HEK293T (cell line): ENCODE results near the gene SERINC3.

Source experiments
- ARNT ChIP-seq: fragments of 450-650 bp; IDR thresholded peaks from 2 replicates; pipeline ENCODE4 v1.6.1; 2017; ENCODE audit warnings: mild to moderate bottlenecking
- FOXM1 ChIP-seq: fragments of 450-650 bp; IDR thresholded peaks from 2 replicates; pipeline ENCODE4 v1.6.1; 2017; ENCODE audit warnings: mild to moderate bottlenecking, borderline replicate concordance
- L3MBTL2 ChIP-seq: fragments of 450-650 bp; conservative IDR thresholded peaks from 2 replicates; pipeline ENCODE4 v1.6.1; 2016; ENCODE audit warnings: mild to moderate bottlenecking
- PKNOX1 ChIP-seq: fragments of 450-650 bp; IDR thresholded peaks from 2 replicates; pipeline ENCODE4 v1.6.1; 2016
- SP1 ChIP-seq: fragments of 450-650 bp; IDR thresholded peaks from 2 replicates; pipeline ENCODE4 v1.6.1; 2017
- SUZ12 ChIP-seq: fragments of 450-650 bp; IDR thresholded peaks from 2 replicates; pipeline ENCODE4 v1.6.1; 2016; ENCODE audit warnings: mild to moderate bottlenecking

GRCh38 chr20:44495257-44495656, 26.6 kb downstream of the SERINC3 start:
- no peak for TF ChIP-seq ARNT
- no peak for TF ChIP-seq SUZ12
- no peak for TF ChIP-seq FOXM1
- no peak for TF ChIP-seq SP1
- no peak for TF ChIP-seq L3MBTL2
- TF ChIP-seq PKNOX1, result no peak
